Stimulated activated memory B cell treated with anti-CD40 and anti-IgM and Interleukin-4, amounts not matched to agents 10 μg/mL and 1 μg/mL and 100 μg/mL, for 72 hours (primary cell): ENCODE measurements around the gene RGS3.
"Not testable (repeated sequence)": the region's sequence is repeated elsewhere in the genome, so short reads cannot be mapped to it uniquely, and the experiment has no call there.

Experiments used
- ATAC-seq: fragments of 150-1000 bp; cut with Tn5 transposase; 2 replicates; pipeline ENCODE4 v1.10.0; 2021
- H3K27ac Mint-ChIP-seq: one replicate; pipeline ENCODE4 v1.8.0; 2022; ENCODE audit warnings: mild to moderate bottlenecking, mixed read lengths
- H3K27me3 Mint-ChIP-seq: one replicate; pipeline ENCODE4 v1.8.0; 2022; ENCODE audit warnings: mixed read lengths
- H3K36me3 Mint-ChIP-seq: one replicate; pipeline ENCODE4 v1.8.0; 2022; ENCODE audit warnings: mixed read lengths
- H3K4me1 Mint-ChIP-seq: one replicate; pipeline ENCODE4 v1.8.0; 2022; ENCODE audit warnings: mixed read lengths
- H3K4me3 Mint-ChIP-seq: one replicate; pipeline ENCODE4 v1.8.0; 2022; ENCODE audit warnings: mild to moderate bottlenecking, moderate library complexity, mixed read lengths
- H3K9me3 Mint-ChIP-seq: one replicate; pipeline ENCODE4 v1.8.0; 2022; ENCODE audit warnings: mixed read lengths

RGS3 gene

GRCh38 chr9:113546566-113546965 lies 83.0 kb downstream of the RGS3 start:
- no peak for ATAC-seq
- Mint-ChIP-seq H3K27ac (no peak overlapping the region), H3K27me3 (no peaks in the 10 kb centered on the region), H3K36me3 (no peaks in the 10 kb centered on the region), H3K9me3 (no peaks in the 10 kb centered on the region), H3K4me3 (no peak overlapping the region), H3K4me1 (peaks cover 13% of the 10 kb centered on the region)

- Mint-ChIP-seq H3K9me3 (no peaks in the 10 kb centered on the region), H3K4me1 (peaks cover 13% of the 10 kb centered on the region), H3K4me3 (no peak overlapping the region), H3K27ac (no peak overlapping the region), H3K27me3 (no peaks in the 10 kb centered on the region), H3K36me3 (no peaks in the 10 kb centered on the region)
- ATAC-seq: no peak
These were observed 84.0 kb downstream of the RGS3 start for GRCh38 chr9:113547501-113547900.

DNA sequence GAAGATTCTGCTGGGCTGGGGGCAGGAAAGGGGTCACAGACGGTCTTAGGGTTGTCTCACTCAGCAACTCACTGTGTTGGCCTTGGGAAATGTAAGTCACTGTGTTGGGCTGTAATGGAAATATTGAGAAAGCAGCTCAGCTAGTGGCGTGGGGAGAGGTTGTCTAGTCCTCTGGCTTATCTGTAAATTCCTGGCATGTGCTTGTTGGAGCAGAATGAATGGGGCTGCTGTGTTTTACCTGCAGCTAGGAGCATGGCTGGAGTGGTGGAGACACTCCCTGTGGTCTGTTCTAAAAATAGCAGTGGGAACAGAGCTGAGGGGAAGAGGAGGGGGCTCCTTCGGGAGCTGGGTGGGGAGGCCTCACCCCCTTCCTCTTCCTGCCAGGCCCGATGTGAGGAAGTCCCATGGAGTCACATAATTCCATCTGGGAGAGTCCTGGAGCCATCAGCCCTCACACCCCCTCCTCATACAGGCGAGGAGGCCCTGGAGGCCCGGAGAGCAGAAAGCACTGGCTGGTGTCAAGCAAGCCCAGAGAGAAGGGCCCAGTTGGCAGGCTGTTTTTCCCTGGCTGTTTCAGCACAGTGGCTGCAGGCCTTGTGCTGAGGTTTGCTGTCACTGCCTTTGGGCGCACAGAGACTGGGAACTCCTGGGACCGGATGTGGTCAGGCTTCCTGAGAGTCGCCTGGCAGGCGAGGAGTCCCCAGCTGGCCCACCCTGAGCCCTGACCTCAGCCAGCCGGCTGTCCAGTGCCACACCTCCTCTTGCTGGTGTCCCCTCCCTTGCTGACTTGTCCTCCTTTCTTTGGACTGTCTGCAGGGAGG lies 84.9 kb downstream of the RGS3 start:
- Mint-ChIP-seq H3K27me3 (no peaks in the 10 kb centered on the region), H3K36me3 (no peaks in the 10 kb centered on the region), H3K4me1 (peaks cover 13% of the 10 kb centered on the region), H3K27ac (no peak overlapping the region), H3K4me3 (no peak overlapping the region), H3K9me3 (no peaks in the 10 kb centered on the region)
- peak; percentile 34 for ATAC-seq

DNA sequence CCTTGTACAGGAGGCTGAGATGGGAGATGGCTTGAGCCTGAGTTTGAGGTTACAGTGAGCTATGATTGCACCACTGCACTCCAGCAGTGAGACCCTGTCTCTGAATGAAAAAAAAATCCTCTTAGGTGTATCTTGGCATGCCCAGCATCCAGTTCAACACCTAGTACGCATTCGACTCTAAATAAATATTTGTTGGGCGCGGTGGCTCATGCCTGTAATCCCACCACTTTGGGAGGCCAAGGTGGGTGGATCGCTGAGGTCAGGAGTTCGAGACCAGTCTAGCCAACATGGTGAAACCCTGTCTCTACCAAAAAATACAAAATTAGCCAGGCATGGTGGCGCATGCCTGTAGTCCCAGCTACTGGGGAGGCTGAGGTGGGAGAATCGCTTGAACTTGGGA lies 86.4 kb downstream of the RGS3 start:
- peaks cover 13% of the 10 kb centered on the region for H3K4me1 Mint-ChIP-seq
- H3K4me3 Mint-ChIP-seq, H3K27ac Mint-ChIP-seq, H3K36me3 Mint-ChIP-seq, H3K9me3 Mint-ChIP-seq, H3K27me3 Mint-ChIP-seq, ATAC-seq: not testable (repeated sequence)

- ATAC-seq: no peak
- no peaks in the 10 kb centered on the region for H3K9me3 Mint-ChIP-seq
- no peaks in the 10 kb centered on the region for H3K4me1 Mint-ChIP-seq
- no peak overlapping the region for H3K27ac Mint-ChIP-seq
- no peak overlapping the region for H3K4me3 Mint-ChIP-seq
- no peaks in the 10 kb centered on the region for H3K36me3 Mint-ChIP-seq
- H3K27me3 Mint-ChIP-seq: no peaks in the 10 kb centered on the region
These were observed 93.5 kb downstream of the RGS3 start for GRCh38 chr9:113556877-113557593.

GRCh38 chr9:113558632-113559502 lies 95.3 kb downstream of the RGS3 start:
- H3K27me3 Mint-ChIP-seq: no peaks in the 10 kb centered on the region
- H3K9me3 Mint-ChIP-seq: no peaks in the 10 kb centered on the region
- H3K4me1 Mint-ChIP-seq: no peaks in the 10 kb centered on the region
- no peak overlapping the region for H3K4me3 Mint-ChIP-seq
- H3K27ac Mint-ChIP-seq: no peak overlapping the region
- H3K36me3 Mint-ChIP-seq: no peaks in the 10 kb centered on the region
- ATAC-seq: no peak

GRCh38 chr9:113559834-113560800 lies 96.6 kb downstream of the RGS3 start:
- Mint-ChIP-seq H3K36me3 (no peaks in the 10 kb centered on the region), H3K9me3 (no peaks in the 10 kb centered on the region), H3K4me3 (no peak overlapping the region), H3K27me3 (peaks cover 6% of the 10 kb centered on the region), H3K27ac (no peak overlapping the region), H3K4me1 (peaks cover 7% of the 10 kb centered on the region)
- no peak for ATAC-seq

DNA sequence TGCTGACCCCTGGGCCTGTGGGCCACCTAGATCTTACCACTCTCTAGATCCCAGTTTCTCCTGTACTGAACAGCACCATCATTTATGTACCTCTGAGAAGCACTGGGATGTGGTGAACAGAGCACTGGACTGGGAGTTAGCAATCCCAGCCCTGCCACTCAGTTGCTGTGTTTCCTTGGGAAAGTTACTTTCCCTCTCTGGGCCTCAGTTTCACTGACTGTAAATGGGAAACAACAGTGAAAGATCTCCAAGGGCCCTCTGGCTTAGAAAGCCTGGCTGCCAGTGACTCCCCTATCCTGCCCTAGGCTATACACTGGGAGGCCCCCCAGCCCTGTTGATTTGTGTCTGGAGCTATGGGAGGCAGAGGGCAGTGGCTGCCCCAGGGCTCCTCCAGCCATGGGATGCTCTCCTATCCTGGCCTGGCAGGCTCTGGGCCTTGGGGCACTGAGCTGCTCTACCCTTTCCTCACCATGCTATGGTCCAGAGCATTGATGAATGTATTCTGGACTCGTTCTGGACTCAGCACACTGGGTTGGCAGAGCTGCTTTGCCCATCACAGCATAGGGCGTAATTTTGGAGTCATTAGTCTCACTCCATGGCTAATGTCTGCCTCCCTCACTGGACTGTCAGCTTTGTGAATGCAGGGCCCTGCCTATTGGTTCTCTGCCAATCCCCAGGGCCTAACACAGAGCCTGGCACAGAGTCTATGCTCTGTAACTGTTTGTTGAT lies 99.3 kb downstream of the RGS3 start:
- Mint-ChIP-seq H3K27me3 (peaks cover 17% of the 10 kb centered on the region), H3K36me3 (no peaks in the 10 kb centered on the region), H3K4me3 (no peak overlapping the region), H3K27ac (peak overlapping the region; percentile 47), H3K9me3 (no peaks in the 10 kb centered on the region), H3K4me1 (peaks cover 20% of the 10 kb centered on the region)
- ATAC-seq: no peak

- no peak for ATAC-seq
- peaks cover 17% of the 10 kb centered on the region for H3K27me3 Mint-ChIP-seq
- H3K36me3 Mint-ChIP-seq: no peaks in the 10 kb centered on the region
- peaks cover 20% of the 10 kb centered on the region for H3K4me1 Mint-ChIP-seq
- H3K9me3 Mint-ChIP-seq: no peaks in the 10 kb centered on the region
- no peak overlapping the region for H3K4me3 Mint-ChIP-seq
- peak overlapping the region; percentile 47 for H3K27ac Mint-ChIP-seq
These were observed 100.4 kb downstream of the RGS3 start for GRCh38 chr9:113563826-113564497.

DNA sequence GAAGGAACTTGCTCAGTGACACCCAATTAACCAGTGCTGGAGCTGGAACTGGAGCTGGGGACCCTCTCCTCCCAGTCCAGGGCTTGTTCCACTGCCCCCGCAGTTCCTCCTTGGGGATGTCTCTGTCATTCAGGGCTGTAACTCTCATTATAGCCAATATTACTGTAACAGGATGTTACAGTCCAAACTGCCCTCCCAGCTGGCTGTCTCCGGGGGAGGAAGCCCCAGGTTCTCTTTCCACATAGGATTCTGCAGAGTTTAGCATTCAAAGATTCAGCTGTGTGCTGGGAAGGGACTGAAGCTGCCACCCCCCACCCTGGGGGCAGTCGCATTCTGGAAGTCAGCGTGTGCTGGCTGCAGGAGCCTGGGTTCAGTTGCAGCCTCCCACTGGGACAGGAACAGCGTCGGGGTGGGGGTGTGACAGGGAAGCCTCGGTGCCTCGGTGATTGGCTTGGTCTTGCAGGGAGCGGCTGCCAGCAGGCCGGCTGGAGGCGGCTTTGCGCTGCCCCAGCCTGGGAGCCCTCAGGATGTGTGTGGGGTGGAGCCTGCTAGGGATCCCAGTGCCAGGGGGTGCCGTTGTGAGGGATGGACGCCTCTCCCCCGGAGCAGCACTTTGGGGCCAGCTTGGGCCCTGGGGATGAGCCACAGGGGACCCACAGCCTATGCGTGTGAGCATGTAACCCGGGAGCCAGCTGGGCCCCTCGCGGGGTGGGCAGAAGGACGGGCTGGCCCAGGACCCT lies 101.1 kb downstream of the RGS3 start:
- no peak for ATAC-seq
- Mint-ChIP-seq H3K36me3 (no peaks in the 10 kb centered on the region), H3K4me1 (peaks cover 20% of the 10 kb centered on the region), H3K27ac (peak overlapping the region; percentile 74), H3K4me3 (peak overlapping the region; percentile 60), H3K9me3 (no peaks in the 10 kb centered on the region), H3K27me3 (peaks cover 17% of the 10 kb centered on the region)

DNA sequence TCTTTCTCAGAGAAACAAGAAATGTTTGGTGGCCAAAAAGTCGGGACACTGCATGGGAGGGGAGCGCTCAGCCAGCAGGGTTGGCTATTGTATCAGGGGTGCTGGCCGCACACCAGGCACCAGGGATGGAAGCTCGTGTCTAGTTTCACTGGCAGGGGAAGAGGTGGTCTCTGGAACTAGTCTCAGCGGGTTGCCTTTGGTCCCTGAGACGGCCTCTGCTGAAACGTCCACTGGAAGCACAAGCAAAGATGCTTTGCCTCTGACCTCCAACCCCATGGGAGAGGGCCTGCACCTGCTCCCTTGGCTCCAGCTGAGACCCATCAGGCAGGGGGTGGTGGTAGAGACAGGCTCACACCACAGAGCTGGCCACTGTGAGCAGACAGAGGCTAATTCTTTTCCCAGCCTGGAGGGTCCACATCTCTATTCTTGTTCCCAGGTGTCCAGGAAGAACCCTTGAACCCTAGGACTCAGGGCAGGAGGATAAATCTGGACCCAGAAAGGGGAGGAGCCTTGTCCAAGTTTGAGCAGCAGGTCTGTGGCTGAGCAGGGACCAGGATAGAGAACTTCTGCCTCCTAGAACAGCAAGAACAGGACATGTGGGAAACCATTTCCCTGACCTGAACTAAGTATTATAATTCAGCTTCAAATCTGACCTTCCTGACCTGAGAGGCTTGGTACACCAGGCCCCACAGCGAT lies 102.6 kb downstream of the RGS3 start:
- no peaks in the 10 kb centered on the region for H3K9me3 Mint-ChIP-seq
- H3K4me3 Mint-ChIP-seq: peak overlapping the region; percentile 60
- H3K4me1 Mint-ChIP-seq: peaks cover 20% of the 10 kb centered on the region
- H3K36me3 Mint-ChIP-seq: no peaks in the 10 kb centered on the region
- peak overlapping the region; percentile 74 for H3K27ac Mint-ChIP-seq
- no peak for ATAC-seq
- peaks cover 17% of the 10 kb centered on the region for H3K27me3 Mint-ChIP-seq

- Mint-ChIP-seq H3K9me3 (no peaks in the 10 kb centered on the region), H3K4me1 (peaks cover 20% of the 10 kb centered on the region), H3K4me3 (no peak overlapping the region), H3K27me3 (peaks cover 17% of the 10 kb centered on the region), H3K27ac (no peak overlapping the region), H3K36me3 (no peaks in the 10 kb centered on the region)
- no peak for ATAC-seq
These were observed 103.2 kb downstream of the RGS3 start for GRCh38 chr9:113566712-113567071.
